Natural killer cell (primary cell): Measurements from ENCODE around the gene SMC6. TPM values are rescaled to one million over a fixed set of nuclear protein-coding genes. Genes with fewer than 3 reads are reported as not detected.

Experiments used
- ATAC-seq, 3 donors: fragments of 150-1000 bp in 2 of 3; fragments of 200-7000 bp in 1 of 3; cut with Tn5 transposase; 1 replicate in 1 of 3; 2 replicates in 2 of 3; pipeline ENCODE4 v1.10.0; 2021; ENCODE audit warnings: mild to moderate bottlenecking in 2 of 3, moderate library complexity in 2 of 3
- DNase-seq, 2 donors: peaks; one replicate each; pipeline versions ENCODE4 v3.0.0 to v3.0.0-alpha.2; 2013 to 2021; ENCODE audit warnings: mixed read lengths in 1 of 2
- H3K27ac ChIP-seq: one replicate; pipeline ENCODE4 v1.5.1; 2013; ENCODE audit warnings: mild to moderate bottlenecking, low read length
- H3K27me3 ChIP-seq: one replicate; pipeline ENCODE4 v1.6.1; 2013; ENCODE audit warnings: low read length; ENCODE audit not compliant: control insufficient read depth, insufficient read depth
- H3K36me3 ChIP-seq: one replicate; pipeline ENCODE4 v1.6.1; 2013; ENCODE audit warnings: low read length; ENCODE audit not compliant: control insufficient read depth, insufficient read depth
- H3K4me1 ChIP-seq: one replicate; pipeline ENCODE4 v1.6.1; 2013; ENCODE audit warnings: low read length; ENCODE audit not compliant: control insufficient read depth, insufficient read depth
- H3K4me3 ChIP-seq: one replicate; pipeline ENCODE4 v1.5.1; 2013; ENCODE audit warnings: low read length
- H3K9me3 ChIP-seq: one replicate; pipeline ENCODE4 v1.6.1; 2013; ENCODE audit warnings: low read length; ENCODE audit not compliant: control insufficient read depth, insufficient read depth
- H3K27ac Mint-ChIP-seq, 2 donors: one replicate each; pipeline ENCODE4 v1.8.0; 2022; ENCODE audit warnings: mild to moderate bottlenecking in 2 of 2, mixed read lengths in 2 of 2, moderate library complexity in 1 of 2
- H3K27me3 Mint-ChIP-seq, 2 donors: one replicate each; pipeline ENCODE4 v1.8.0; 2022; ENCODE audit warnings: low read depth in 2 of 2, mixed read lengths in 2 of 2
- H3K36me3 Mint-ChIP-seq: one replicate; pipeline ENCODE4 v1.8.0; 2022; ENCODE audit warnings: mixed read lengths
- H3K4me1 Mint-ChIP-seq, 2 donors: one replicate each; pipeline ENCODE4 v1.8.0; 2022; ENCODE audit warnings: mixed read lengths in 2 of 2
- H3K4me3 Mint-ChIP-seq: one replicate; pipeline ENCODE4 v1.8.0; 2022; ENCODE audit warnings: mild to moderate bottlenecking, moderate library complexity, mixed read lengths
- H3K9me3 Mint-ChIP-seq, 2 donors: one replicate each; pipeline ENCODE4 v1.8.0; 2022; ENCODE audit warnings: mixed read lengths in 2 of 2
- WGBS: methylation state at CpG from one replicate; pipeline ENCODE4 v1.1.7; 2013; ENCODE audit warnings: missing lambda C conversion rate; ENCODE audit not compliant: insufficient coverage; 5-methylcytosine and 5-hydroxymethylcytosine counted together
- intact Hi-C: fragments of 100-400 bp; cut with micrococcal nuclease; formaldehyde crosslinking; loops from one replicate; pipeline ENCODE4 v1.14.2; 2022
- total RNA-seq, 4 donors: library from RNA; stranded (reverse); fragments of 120-200 nt in 1 of 4; gene quantifications; one replicate each; pipeline versions ENCODE4 v1.2.3 to v1.2.4, GENCODE V29; 2013 to 2022
- TF ChIP-seq, protein P1 (sequence below): fragments of 200-600 bp; IDR thresholded peaks from one replicate; pipeline ENCODE4 v1.8.0; 2022; ENCODE audit warnings: antibody characterized with exemption

Gene SMC6
- total RNA-seq, 3 donors from 2014 or later (not counting 1 experiment from before 2014, with no cell fraction given) = 14.0 to 22.3 (median 20.6) TPM

DNA sequence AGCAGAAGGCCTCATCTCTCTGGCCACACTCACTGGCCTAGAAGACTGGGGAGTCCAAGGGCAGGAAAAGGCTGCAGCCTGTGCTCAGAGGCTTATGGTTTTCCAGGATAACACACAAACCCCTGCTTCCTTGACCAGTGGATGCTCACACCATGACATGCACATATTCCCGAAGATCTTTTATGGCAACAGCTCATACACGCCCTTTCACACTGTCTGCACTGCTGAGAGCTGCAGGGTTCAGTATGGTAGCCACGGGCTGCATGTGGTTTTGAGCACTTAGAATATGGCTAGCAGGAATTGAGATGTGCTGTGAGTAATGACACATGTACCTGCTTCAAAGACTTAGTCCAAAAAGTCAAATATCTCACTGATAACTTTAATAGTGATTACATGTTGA lies 117.4 kb downstream of the SMC6 start:
- H3K4me3 Mint-ChIP-seq = no peak overlapping the region
- Histone ChIP-seq H3K4me1 (no peaks in the 10 kb centered on the region), H3K27me3 (no peaks in the 10 kb centered on the region), H3K4me3 (no peak overlapping the region), H3K27ac (no peak overlapping the region), H3K9me3 (no peaks in the 10 kb centered on the region), H3K36me3 (no peaks in the 10 kb centered on the region)
- intact Hi-C loops = no loop called here
- H3K36me3 Mint-ChIP-seq = no peaks in the 10 kb centered on the region
- ATAC-seq (no peak), DNase-seq (no peak)
- H3K27ac Mint-ChIP-seq = no peak overlapping the region
- whole genome bisulfite sequencing = 77% methylated on average over 3 of the region's 3 CpGs
- no peaks in the 10 kb centered on the region for H3K27me3 Mint-ChIP-seq
- H3K4me1 Mint-ChIP-seq = no peaks in the 10 kb centered on the region
- H3K9me3 Mint-ChIP-seq = no peaks in the 10 kb centered on the region
- TF ChIP-seq, protein P1, sequence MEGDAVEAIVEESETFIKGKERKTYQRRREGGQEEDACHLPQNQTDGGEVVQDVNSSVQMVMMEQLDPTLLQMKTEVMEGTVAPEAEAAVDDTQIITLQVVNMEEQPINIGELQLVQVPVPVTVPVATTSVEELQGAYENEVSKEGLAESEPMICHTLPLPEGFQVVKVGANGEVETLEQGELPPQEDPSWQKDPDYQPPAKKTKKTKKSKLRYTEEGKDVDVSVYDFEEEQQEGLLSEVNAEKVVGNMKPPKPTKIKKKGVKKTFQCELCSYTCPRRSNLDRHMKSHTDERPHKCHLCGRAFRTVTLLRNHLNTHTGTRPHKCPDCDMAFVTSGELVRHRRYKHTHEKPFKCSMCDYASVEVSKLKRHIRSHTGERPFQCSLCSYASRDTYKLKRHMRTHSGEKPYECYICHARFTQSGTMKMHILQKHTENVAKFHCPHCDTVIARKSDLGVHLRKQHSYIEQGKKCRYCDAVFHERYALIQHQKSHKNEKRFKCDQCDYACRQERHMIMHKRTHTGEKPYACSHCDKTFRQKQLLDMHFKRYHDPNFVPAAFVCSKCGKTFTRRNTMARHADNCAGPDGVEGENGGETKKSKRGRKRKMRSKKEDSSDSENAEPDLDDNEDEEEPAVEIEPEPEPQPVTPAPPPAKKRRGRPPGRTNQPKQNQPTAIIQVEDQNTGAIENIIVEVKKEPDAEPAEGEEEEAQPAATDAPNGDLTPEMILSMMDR = no peak

GRCh38 chr2:17634997-17635396 lies 118.6 kb downstream of the SMC6 start:
- no peak for DNase-seq
- H3K9me3 Mint-ChIP-seq = no peaks in the 10 kb centered on the region
- no peak overlapping the region for H3K4me3 ChIP-seq
- H3K4me1 ChIP-seq = no peaks in the 10 kb centered on the region
- no peak overlapping the region for H3K4me3 Mint-ChIP-seq
- ATAC-seq = no peak
- intact Hi-C loops = no loop called here
- no peaks in the 10 kb centered on the region for H3K4me1 Mint-ChIP-seq
- TF ChIP-seq, protein P1 = no peak
- 93% methylated on average over 4 of the region's 4 CpGs for WGBS
- no peak overlapping the region for H3K27ac ChIP-seq
- no peaks in the 10 kb centered on the region for H3K36me3 Mint-ChIP-seq
- H3K36me3 ChIP-seq = no peaks in the 10 kb centered on the region
- no peaks in the 10 kb centered on the region for H3K27me3 Mint-ChIP-seq
- no peaks in the 10 kb centered on the region for H3K27me3 ChIP-seq
- H3K27ac Mint-ChIP-seq = no peak overlapping the region
- no peaks in the 10 kb centered on the region for H3K9me3 ChIP-seq

DNA sequence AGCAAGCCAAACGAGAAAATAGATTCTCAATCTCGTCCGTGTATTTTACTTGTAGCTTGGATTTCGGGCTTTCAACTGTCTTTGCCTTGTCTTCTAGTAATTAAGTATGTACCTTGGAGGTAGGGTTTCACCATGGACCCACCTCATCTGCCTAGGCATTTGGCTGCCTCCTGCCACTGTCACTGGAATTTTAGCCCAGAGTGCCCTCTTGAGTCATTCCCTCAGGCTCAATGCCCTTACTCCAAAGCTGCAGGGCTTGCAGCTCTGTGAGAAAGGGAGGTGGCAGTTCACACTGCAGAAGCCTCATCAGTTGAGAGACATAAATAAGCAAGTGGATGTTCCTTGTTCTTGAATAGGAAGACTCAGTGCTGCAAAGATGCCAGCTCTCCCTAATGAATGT lies 123.5 kb downstream of the SMC6 start:
- no peaks in the 10 kb centered on the region for H3K27me3 Mint-ChIP-seq
- ATAC-seq (no peak), DNase-seq (no peak)
- Histone ChIP-seq H3K27me3 (no peaks in the 10 kb centered on the region), H3K4me1 (peaks cover 5% of the 10 kb centered on the region), H3K9me3 (no peaks in the 10 kb centered on the region), H3K4me3 (no peak overlapping the region), H3K27ac (no peak overlapping the region), H3K36me3 (no peaks in the 10 kb centered on the region)
- no peak overlapping the region for H3K4me3 Mint-ChIP-seq
- H3K27ac Mint-ChIP-seq = no peak overlapping the region
- no peaks in the 10 kb centered on the region for H3K36me3 Mint-ChIP-seq
- H3K4me1 Mint-ChIP-seq = peaks cover 0 to 11% of the 10 kb centered on the region in 2 donors
- no peaks in the 10 kb centered on the region for H3K9me3 Mint-ChIP-seq
- WGBS = 88% methylated on average over 4 of the region's 4 CpGs
- TF ChIP-seq, protein P1 = no peak
- intact Hi-C loops = no loop called here
